Measurements from ENCODE around the gene BID. TPM values are rescaled to one million over a fixed set of nuclear protein-coding genes. Genes with fewer than 3 reads are reported as not detected.

The BID gene
- total and polyA plus RNA-seq, 10 of the 15 experiments (the other 5 are each of a cell fraction or from before 2014, with no cell fraction given), result 7.9 to 241 (median 136) TPM

DNA sequence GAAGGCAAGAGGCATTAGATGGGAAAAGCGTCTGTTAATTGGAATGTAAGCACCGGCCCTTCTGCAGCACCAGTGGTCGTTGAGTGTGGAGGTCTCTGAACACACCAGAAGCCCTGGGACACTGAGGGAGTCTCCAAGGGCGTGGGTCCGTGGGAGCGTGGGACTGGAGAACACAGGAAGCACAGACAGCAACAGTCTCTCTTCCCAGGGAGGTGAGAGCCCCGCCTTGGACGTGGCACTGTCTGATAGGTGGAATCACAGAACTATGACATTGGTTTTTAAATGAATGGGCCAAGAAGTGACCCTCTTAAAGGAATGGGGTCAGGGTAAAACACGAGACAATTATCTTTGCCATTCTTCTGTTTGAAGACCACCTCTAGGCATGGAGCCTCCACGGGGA lies 28.1 kb upstream of the BID start (continued):
- no peak for TF ChIP-seq NFYB (IDR thresholded peaks at IDR 0.05; ENCODE audit: insufficient read depth, low read depth, low read length)
- TF ChIP-seq ZZZ3 (IDR thresholded peaks at IDR 0.05; ENCODE audit: control insufficient read depth, insufficient read length, low read depth), result no peak
- no peak for TF ChIP-seq CUX1 (IDR thresholded peaks at IDR 0.05; ENCODE audit: insufficient replicate concordance, low read depth, low read length)

- ATAC-seq, result peak; percentile 64
- Histone ChIP-seq H3K9ac (ENCODE audit: control insufficient read depth, insufficient read depth, low read length) (peak overlapping the region; percentile 97), H3K36me3 (ENCODE audit: control insufficient read depth in 2 of 2, insufficient read depth in 2 of 2, low read length in 1 of 2) (no peaks in the 10 kb centered on the region; a peak in 1 of 4 replicates), H3K9me3 (replicated peaks; ENCODE audit: control insufficient read depth, insufficient read depth, low read length) (no peaks in the 10 kb centered on the region; the same call in 2 of the 3 replicates), H3K4me1 (ENCODE audit: control insufficient read depth, insufficient read depth, low read length) (peaks cover 86% of the 10 kb centered on the region), H3K27me3 (replicated peaks in 1 of 2; ENCODE audit: control insufficient read depth in 2 of 2, insufficient read depth in 2 of 2, low read length in 1 of 2) (no peaks in the 10 kb centered on the region), H3K4me3 (peak overlapping the region; percentile 63), H3K79me2 (ENCODE audit: control insufficient read depth, insufficient read depth, low read length) (peaks cover 25% of the 10 kb centered on the region), H3K4me2 (ENCODE audit: control insufficient read depth, insufficient read depth) (peak overlapping the region; percentile 95), H4K20me1 (ENCODE audit: control insufficient read depth, insufficient read depth) (no peaks in the 10 kb centered on the region), H3K27ac (ENCODE audit: control insufficient read depth, insufficient read depth) (peak overlapping the region; percentile 100), H2AFZ (ENCODE audit: control insufficient read depth, low read depth, low read length) (no peak overlapping the region)
- SMC1A ChIA-PET (ENCODE audit: uncharacterized antibody, unreplicated experiment), result interaction anchor here (0.9 to 2.6 kb wide), 8 partner anchors 17 to 308 kb away, joined by 3 to 9 read pairs (median 4); no protein-coding TSS in a partner anchor
- CTCF ChIA-PET, result interaction anchor here (2.3 to 7.9 kb wide), 5 partner anchors 12 to 279 kb away, joined by 16 to 70 read pairs (median 34); partner anchors contain the start of genes BID and PEX26
- RAD21 ChIA-PET (ENCODE audit: unreplicated experiment), result interaction anchor here (0.9 to 8.8 kb wide), 7 partner anchors 11 to 278 kb away, joined by 3 to 77 read pairs (median 6); partner anchors contain the start of gene BID
- peak; percentile 95 for DNase-seq (ENCODE audit: low read depth, low spot score)
- POLR2A ChIA-PET, result interaction anchor here (4.8 to 8.5 kb wide), 2 partner anchors 19 to 26 kb away, joined by 32 to 85 read pairs; no protein-coding TSS in a partner anchor
- in situ Hi-C loops (cut with MboI) (no loop called here), intact Hi-C loops (cut with micrococcal nuclease; ENCODE audit: unreplicated experiment) (loop anchor here (1.0 kb wide), 1 partner anchor 21 kb away; no protein-coding TSS in a partner anchor)
- BruUV-seq (replicated peaks), result TSS peak; percentile 64
- peak; percentile 86 for FAIRE-seq
- WGBS (ENCODE audit: insufficient coverage, insufficient replicate concordance, low lambda C conversion rate, missing lambda C conversion rate), result 30% methylated on average over 23 of the region's 23 CpGs
- TF ChIP-seq MYC (IDR thresholded peaks at IDR 0.05; ENCODE audit: insufficient read depth, insufficient read length, insufficient replicate concordance, low read length, severe bottlenecking) (peak; percentile 33), STAT3 (IDR thresholded peaks at IDR 0.05; ENCODE audit: low read depth, low read length) (0 out of 2 replicates have a peak, but pooled peaks have one; percentile 91), CUX1 (IDR thresholded peaks at IDR 0.05; ENCODE audit: insufficient replicate concordance, low read depth, low read length) (peak; percentile 75), HDAC2 (IDR thresholded peaks at IDR 0.05) (no peak)
- TF ChIP-seq, protein P1, sequence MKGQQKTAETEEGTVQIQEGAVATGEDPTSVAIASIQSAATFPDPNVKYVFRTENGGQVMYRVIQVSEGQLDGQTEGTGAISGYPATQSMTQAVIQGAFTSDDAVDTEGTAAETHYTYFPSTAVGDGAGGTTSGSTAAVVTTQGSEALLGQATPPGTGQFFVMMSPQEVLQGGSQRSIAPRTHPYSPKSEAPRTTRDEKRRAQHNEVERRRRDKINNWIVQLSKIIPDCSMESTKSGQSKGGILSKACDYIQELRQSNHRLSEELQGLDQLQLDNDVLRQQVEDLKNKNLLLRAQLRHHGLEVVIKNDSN (IDR thresholded peaks at IDR 0.05; ENCODE audit: borderline replicate concordance, extremely low read length, insufficient read depth, low read depth, low read length), result no peak
Observed at GRCh38 chr22:17797721-17798559, 23.7 kb upstream of the BID start.

Data from GM12878 (cell line).